Measurements from ENCODE around the gene MED25.
A peak's percentile ranks its signal among the peaks of the same experiment; 100 is the strongest.

Gene MED25

GRCh38 chr19:49871349-49871985, 53.4 kb downstream of the MED25 start:
- Mint-ChIP-seq H3K9me3 (no peaks in the 10 kb centered on the region), H3K27ac (no peak overlapping the region), H3K27me3 (no peaks in the 10 kb centered on the region), H3K4me1 (peaks cover 40% of the 10 kb centered on the region), H3K36me3 (ENCODE audit: low read depth) (peaks cover 4% of the 10 kb centered on the region), H3K4me3 (no peak overlapping the region)
- ATAC-seq (no peak), DNase-seq (no peak)

- H3K27ac Mint-ChIP-seq: no peak overlapping the region
- peaks cover 34% of the 10 kb centered on the region for H3K4me1 Mint-ChIP-seq
- H3K27me3 Mint-ChIP-seq: no peaks in the 10 kb centered on the region
- no peak for DNase-seq
- no peak for ATAC-seq
- H3K4me3 Mint-ChIP-seq: no peak overlapping the region
- no peaks in the 10 kb centered on the region for H3K9me3 Mint-ChIP-seq
- peaks cover 2% of the 10 kb centered on the region for H3K36me3 Mint-ChIP-seq (ENCODE audit: low read depth)
Observed at GRCh38 chr19:49872245-49873128, 54.4 kb downstream of the MED25 start.

DNA sequence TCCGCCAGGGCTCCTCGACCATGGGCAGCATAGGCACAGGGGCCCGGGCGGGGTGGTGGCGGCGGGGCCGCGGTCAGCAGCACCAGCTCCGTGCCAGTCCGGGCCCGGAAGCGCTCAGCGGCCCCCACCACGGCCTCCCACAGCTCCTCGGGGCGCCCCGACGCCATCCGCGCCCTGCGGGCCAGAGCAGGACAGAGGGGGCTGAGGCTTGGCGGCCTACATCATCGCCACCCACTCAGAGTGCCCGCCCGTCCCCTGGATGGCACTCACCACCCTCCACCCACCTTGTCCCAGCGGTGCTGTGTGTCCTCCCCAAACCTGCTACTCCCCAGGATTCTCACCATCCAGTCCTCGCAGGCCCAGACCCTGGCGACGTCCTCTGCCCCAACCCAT, 55.0 kb downstream of the MED25 start:
- Mint-ChIP-seq H3K27me3 (no peaks in the 10 kb centered on the region), H3K4me1 (peaks cover 30% of the 10 kb centered on the region), H3K4me3 (no peak overlapping the region), H3K27ac (no peak overlapping the region), H3K36me3 (ENCODE audit: low read depth) (peaks cover 4% of the 10 kb centered on the region), H3K9me3 (no peaks in the 10 kb centered on the region)
- ATAC-seq: no peak
- no peak for DNase-seq

GRCh38 chr19:49873834-49874233, 55.7 kb downstream of the MED25 start:
- H3K27me3 Mint-ChIP-seq: no peaks in the 10 kb centered on the region
- no peak overlapping the region for H3K4me3 Mint-ChIP-seq
- no peaks in the 10 kb centered on the region for H3K9me3 Mint-ChIP-seq
- H3K36me3 Mint-ChIP-seq (ENCODE audit: low read depth): peaks cover 5% of the 10 kb centered on the region
- no peak for ATAC-seq
- H3K27ac Mint-ChIP-seq: no peak overlapping the region
- no peak for DNase-seq
- peaks cover 32% of the 10 kb centered on the region for H3K4me1 Mint-ChIP-seq

- no peak for DNase-seq
- Mint-ChIP-seq H3K9me3 (no peaks in the 10 kb centered on the region), H3K4me1 (peaks cover 39% of the 10 kb centered on the region), H3K27me3 (no peaks in the 10 kb centered on the region), H3K27ac (peak overlapping the region; percentile 65), H3K36me3 (ENCODE audit: low read depth) (peaks cover 9% of the 10 kb centered on the region), H3K4me3 (no peak overlapping the region)
- no peak for ATAC-seq
Observed at GRCh38 chr19:49874503-49875157, 56.5 kb downstream of the MED25 start.

DNA sequence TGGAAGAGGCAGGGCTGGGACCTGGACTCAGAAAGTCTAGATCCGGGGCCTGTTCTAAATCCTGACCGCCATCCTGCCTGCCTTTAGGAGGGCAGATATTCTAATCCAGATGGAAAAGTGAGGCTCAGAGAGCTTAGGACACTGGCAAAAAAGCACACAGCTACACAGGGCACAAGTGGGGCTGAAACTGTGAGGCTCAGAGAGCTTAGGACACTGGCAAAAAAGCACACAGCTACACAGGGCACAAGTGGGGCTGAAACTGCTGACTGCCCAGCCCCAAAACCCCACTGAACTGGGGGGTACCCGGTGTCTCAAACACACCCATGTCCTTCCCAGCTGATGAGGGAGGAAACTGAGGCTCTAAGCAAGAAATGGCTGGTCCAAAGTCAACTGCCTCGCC, 57.1 kb downstream of the MED25 start:
- no peak overlapping the region for H3K4me3 Mint-ChIP-seq
- peaks cover 11% of the 10 kb centered on the region for H3K36me3 Mint-ChIP-seq (ENCODE audit: low read depth)
- peaks cover 37% of the 10 kb centered on the region for H3K4me1 Mint-ChIP-seq

GRCh38 chr19:49875857-49876421, 57.9 kb downstream of the MED25 start:
- DNase-seq: peak; percentile 70
- peaks cover 30% of the 10 kb centered on the region for H3K4me1 Mint-ChIP-seq
- H3K27me3 Mint-ChIP-seq: no peaks in the 10 kb centered on the region
- H3K4me3 Mint-ChIP-seq: no peak overlapping the region
- H3K27ac Mint-ChIP-seq: no peak overlapping the region
- no peak for ATAC-seq
- peaks cover 14% of the 10 kb centered on the region for H3K36me3 Mint-ChIP-seq (ENCODE audit: low read depth)
- no peaks in the 10 kb centered on the region for H3K9me3 Mint-ChIP-seq

More for the DNA sequence above, 57.1 kb downstream of the MED25 start:
- H3K9me3 Mint-ChIP-seq: no peaks in the 10 kb centered on the region
- no peak for ATAC-seq
- DNase-seq: no peak
- peak overlapping the region; percentile 65 for H3K27ac Mint-ChIP-seq
- H3K27me3 Mint-ChIP-seq: no peaks in the 10 kb centered on the region

DNA sequence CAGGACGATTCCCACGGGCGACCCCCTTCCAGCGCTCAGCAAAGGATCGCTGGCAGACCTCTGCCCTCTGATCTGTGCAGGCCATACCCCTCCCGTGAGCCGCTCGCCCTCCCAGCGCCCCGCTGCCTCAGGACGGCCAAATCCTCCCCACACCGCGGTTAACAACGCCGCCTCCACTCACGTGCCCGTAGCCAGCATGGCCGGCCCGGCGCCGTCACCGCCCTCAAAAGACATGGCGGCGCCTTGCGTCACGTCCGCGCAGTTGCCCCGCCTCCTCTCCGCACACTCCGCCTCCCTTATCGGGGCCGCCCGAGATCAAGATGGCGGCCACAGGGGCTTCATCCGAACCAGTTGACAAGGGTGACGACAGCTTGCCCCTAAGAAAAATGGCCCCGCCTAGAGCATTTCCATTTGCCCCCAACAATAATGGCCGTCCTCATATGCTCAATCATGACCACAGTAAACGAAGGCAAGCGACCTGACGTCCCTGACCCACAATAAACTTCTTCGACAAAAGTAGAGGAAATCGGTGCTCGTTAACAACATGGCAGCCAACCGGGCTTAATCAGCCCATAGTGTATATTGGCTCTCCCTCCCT, 58.4 kb downstream of the MED25 start:
- ATAC-seq (peak; percentile 50), DNase-seq (peak; percentile 97)
- H3K9me3 Mint-ChIP-seq: no peaks in the 10 kb centered on the region
- no peak overlapping the region for H3K27ac Mint-ChIP-seq
- H3K36me3 Mint-ChIP-seq (ENCODE audit: low read depth): peaks cover 14% of the 10 kb centered on the region
- peaks cover 30% of the 10 kb centered on the region for H3K4me1 Mint-ChIP-seq
- H3K4me3 Mint-ChIP-seq: no peak overlapping the region
- H3K27me3 Mint-ChIP-seq: no peaks in the 10 kb centered on the region

- peaks cover 14% of the 10 kb centered on the region for H3K36me3 Mint-ChIP-seq (ENCODE audit: low read depth)
- H3K27ac Mint-ChIP-seq: no peak within 1 kb of the TSS
Observed at GRCh38 chr19:49877020-49877878, 59.2 kb downstream of the MED25 start, which contains the start of the genes AKT1S1 and TBC1D17. TSS of gene AKT1S1 (minus strand) at chr19:49877355. CDS start at chr19:49873295, 4,060 bp downstream. TSS of gene TBC1D17 (plus strand) at chr19:49877702. CDS start at chr19:49877724, 22 bp downstream.

GRCh38 chr19:49877879-49878743, 60.0 kb downstream of the MED25 start:
- H3K27me3 Mint-ChIP-seq: no peaks in the 10 kb centered on the region
- no peaks in the 10 kb centered on the region for H3K9me3 Mint-ChIP-seq
- peaks cover 15% of the 10 kb centered on the region for H3K36me3 Mint-ChIP-seq (ENCODE audit: low read depth)

More at GRCh38 chr19:49877020-49877878, 59.2 kb downstream of the MED25 start, which contains the start of the genes AKT1S1 and TBC1D17:
- DNase-seq (peak; percentile 97), ATAC-seq (peak; percentile 77)
- peaks cover 30% of the 10 kb centered on the region for H3K4me1 Mint-ChIP-seq
- H3K9me3 Mint-ChIP-seq: no peaks in the 10 kb centered on the region
- no peaks in the 10 kb centered on the region for H3K27me3 Mint-ChIP-seq
- no peak within 1 kb of the TSS for H3K4me3 Mint-ChIP-seq

DNA sequence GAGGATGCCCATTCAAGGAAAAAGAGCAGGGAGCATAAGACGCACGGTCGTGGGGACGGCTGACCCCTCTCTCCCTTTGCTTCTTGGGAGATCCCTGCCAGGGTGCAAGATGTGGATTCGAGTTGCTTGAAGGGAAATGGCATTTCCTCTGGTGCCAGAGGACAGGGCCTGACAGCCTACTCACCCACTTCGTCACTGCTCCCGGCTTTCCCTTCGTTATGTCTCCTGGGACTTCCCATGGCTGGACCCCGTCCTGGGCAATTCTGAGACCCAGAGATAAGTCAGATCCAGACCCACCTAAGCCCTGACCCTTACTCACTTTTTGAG, 60.6 kb downstream of the MED25 start:
- Mint-ChIP-seq H3K9me3 (no peaks in the 10 kb centered on the region), H3K36me3 (ENCODE audit: low read depth) (peaks cover 20% of the 10 kb centered on the region), H3K27me3 (no peaks in the 10 kb centered on the region), H3K4me1 (peaks cover 30% of the 10 kb centered on the region), H3K4me3 (no peak overlapping the region), H3K27ac (no peak overlapping the region)
- ATAC-seq (no peak), DNase-seq (no peak)

More at GRCh38 chr19:49877879-49878743, 60.0 kb downstream of the MED25 start:
- ATAC-seq: peak; percentile 81
- Mint-ChIP-seq H3K27ac (no peak overlapping the region), H3K4me1 (peaks cover 30% of the 10 kb centered on the region), H3K4me3 (no peak overlapping the region)
- peak; percentile 99 for DNase-seq

DNA sequence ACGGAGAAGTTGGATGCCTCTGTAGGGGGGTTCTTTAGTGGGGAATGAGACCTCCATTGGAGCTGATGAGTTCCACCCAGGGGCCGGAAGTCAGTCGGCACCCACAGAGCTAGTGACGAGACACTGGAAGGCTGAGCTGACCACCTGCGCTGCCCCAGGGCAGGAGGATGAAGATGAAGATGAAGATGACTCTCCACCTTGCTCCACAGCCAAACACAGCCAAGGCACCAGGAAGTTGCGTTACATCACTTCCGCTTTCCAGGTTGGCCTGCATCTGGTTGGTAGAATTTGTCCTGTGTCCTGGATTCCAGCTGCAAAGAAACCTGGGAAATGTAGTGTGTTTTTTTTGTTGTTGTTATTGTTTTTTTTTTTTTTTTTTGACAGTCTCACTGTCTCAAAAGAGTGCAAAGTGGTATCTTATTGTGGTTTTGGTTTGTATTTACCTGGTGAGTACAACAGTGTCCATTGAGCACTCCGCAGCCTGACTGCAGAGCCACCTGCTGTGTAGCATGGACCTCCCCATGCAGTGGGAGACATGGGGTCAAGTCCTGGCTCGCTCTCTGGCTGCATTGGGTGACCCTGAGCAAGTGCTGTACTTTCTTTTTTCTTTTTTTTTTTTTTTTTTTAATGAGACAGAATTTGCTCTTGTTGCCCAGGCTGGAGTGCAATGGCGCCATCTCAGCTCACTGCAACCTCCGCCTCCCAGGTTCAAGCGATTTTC, 61.3 kb downstream of the MED25 start:
- H3K27ac Mint-ChIP-seq: peak overlapping the region; percentile 31
- DNase-seq (no peak), ATAC-seq (no peak)
- H3K4me3 Mint-ChIP-seq: no peak overlapping the region
- peaks cover 20% of the 10 kb centered on the region for H3K36me3 Mint-ChIP-seq (ENCODE audit: low read depth)
- no peaks in the 10 kb centered on the region for H3K9me3 Mint-ChIP-seq
- peaks cover 27% of the 10 kb centered on the region for H3K4me1 Mint-ChIP-seq
- H3K27me3 Mint-ChIP-seq: no peaks in the 10 kb centered on the region

All from activated naive CD8-positive, alpha-beta T cell treated with anti-CD3 and anti-CD28 coated beads, Interleukin-2, amount 50 U/mL, for 24 hours (primary cell).